Peyer's patch (tissue), 4 donors: ENCODE data around the gene SAMM50. TPM values are rescaled to one million over a fixed set of nuclear protein-coding genes. Genes with fewer than 3 reads are reported as not detected.

Source experiments
- DNase-seq, 3 donors: peaks; one replicate each; pipeline ENCODE4 v3.0.0-alpha.2; 2017 to 2019
- H3K27ac ChIP-seq, 4 donors: fragments of 200-600 bp; sonication (generic); one replicate each; pipeline ENCODE4 v1.5.1; 2016 to 2019
- H3K27me3 ChIP-seq, 2 donors: fragments of 200-600 bp; sonication (generic); one replicate each; pipeline ENCODE4 v1.5.1; 2019
- H3K36me3 ChIP-seq, 3 donors: fragments of 200-600 bp; sonication (generic); one replicate each; pipeline ENCODE4 v1.5.1; 2016 to 2019
- H3K4me1 ChIP-seq, 4 donors: fragments of 200-600 bp; sonication (generic); one replicate each; pipeline ENCODE4 v1.5.1; 2016 to 2019
- H3K4me3 ChIP-seq, 4 donors: fragments of 200-600 bp; sonication (generic); 1 replicate in 3 of 4; 2 replicates in 1 of 4; pipeline ENCODE4 v1.5.1; 2016 to 2019; ENCODE audit warnings: mild to moderate bottlenecking in 1 of 4
- H3K9me3 ChIP-seq, 4 donors: fragments of 200-600 bp; sonication (generic); one replicate each; pipeline ENCODE4 v1.5.1; 2016 to 2019; ENCODE audit warnings: mild to moderate bottlenecking in 1 of 4
- CTCF ChIP-seq, 6 experiments: fragments of 450-650 bp in 4 of 6; fragments of 200-600 bp in 2 of 6; sonication (generic) in 1 of 6; IDR thresholded peaks; one replicate each; pipeline ENCODE4 v1.5.1; 2017 to 2019; ENCODE audit warnings: antibody characterized with exemption in 6 of 6, mild to moderate bottlenecking in 3 of 6, moderate library complexity in 1 of 6
- POLR2A ChIP-seq, 2 donors: fragments of 450-650 bp; IDR thresholded peaks; one replicate each; pipeline ENCODE4 v1.5.1; 2017; ENCODE audit warnings: antibody characterized with exemption in 2 of 2, mild to moderate bottlenecking in 2 of 2, moderate library complexity in 2 of 2
- total RNA-seq, 4 donors: library from RNA; depleted of rRNA; stranded (reverse); fragments of >200 nt; gene quantifications; one replicate each; pipeline ENCODE4 v1.1.0, GENCODE V29; 2016

SAMM50 gene
- total RNA-seq, 4 donors from 2014 or later = 26.4 to 39.8 (median 34.1) TPM

- TF ChIP-seq POLR2A (IDR thresholded peaks at IDR 0.05) (no peak), CTCF (IDR thresholded peaks at IDR 0.05) (no peak)
- no peaks in the 10 kb centered on the region for H3K27me3 ChIP-seq
Observed at GRCh38 chr22:43928908-43929307, 26.3 kb upstream of the SAMM50 start.

GRCh38 chr22:43931771-43932170 lies 23.5 kb upstream of the SAMM50 start:
- Histone ChIP-seq H3K9me3 (no peaks in the 10 kb centered on the region), H3K36me3 (no peaks in the 10 kb centered on the region), H3K27me3 (no peaks in the 10 kb centered on the region), H3K4me1 (no peaks in the 10 kb centered on the region), H3K4me3 (no peak overlapping the region), H3K27ac (no peak overlapping the region)
- DNase-seq = no peak
- TF ChIP-seq CTCF (IDR thresholded peaks at IDR 0.05) = no peak
- no peak for TF ChIP-seq POLR2A (IDR thresholded peaks at IDR 0.05)

More at GRCh38 chr22:43928908-43929307, 26.3 kb upstream of the SAMM50 start:
- DNase-seq = no peak
- H3K36me3 ChIP-seq = no peaks in the 10 kb centered on the region
- peaks cover 0 to 6% (median 0%) of the 10 kb centered on the region in 4 donors for H3K9me3 ChIP-seq
- no peak overlapping the region for H3K4me3 ChIP-seq
- no peak overlapping the region for H3K27ac ChIP-seq
- H3K4me1 ChIP-seq = peaks cover 0 to 6% (median 2%) of the 10 kb centered on the region in 4 donors

- no peak overlapping the region for H3K4me3 ChIP-seq
- H3K9me3 ChIP-seq = no peaks in the 10 kb centered on the region
- no peaks in the 10 kb centered on the region for H3K4me1 ChIP-seq
- TF ChIP-seq POLR2A (IDR thresholded peaks at IDR 0.05) (no peak), CTCF (IDR thresholded peaks at IDR 0.05) (no peak)
- no peak overlapping the region for H3K27ac ChIP-seq
- no peaks in the 10 kb centered on the region for H3K27me3 ChIP-seq
- no peaks in the 10 kb centered on the region for H3K36me3 ChIP-seq
- DNase-seq = no peak
Observed at GRCh38 chr22:43941449-43941848, 13.8 kb upstream of the SAMM50 start.

GRCh38 chr22:43944670-43945430 lies 10.4 kb upstream of the SAMM50 start:
- Histone ChIP-seq H3K4me1 (no peaks in the 10 kb centered on the region), H3K36me3 (no peaks in the 10 kb centered on the region), H3K27me3 (no peaks in the 10 kb centered on the region), H3K9me3 (no peaks in the 10 kb centered on the region), H3K27ac (no peak overlapping the region), H3K4me3 (no peak overlapping the region)
- no peak for DNase-seq
- TF ChIP-seq POLR2A (IDR thresholded peaks at IDR 0.05) (no peak), CTCF (IDR thresholded peaks at IDR 0.05) (no peak)

- Histone ChIP-seq H3K4me1 (no peaks in the 10 kb centered on the region), H3K4me3 (no peak overlapping the region), H3K36me3 (no peaks in the 10 kb centered on the region), H3K27ac (no peak overlapping the region), H3K27me3 (no peaks in the 10 kb centered on the region), H3K9me3 (no peaks in the 10 kb centered on the region)
- TF ChIP-seq POLR2A (IDR thresholded peaks at IDR 0.05) (no peak), CTCF (IDR thresholded peaks at IDR 0.05) (peak in 4 of 6 experiments; percentile 56 to 62 (median 58))
- DNase-seq = peak; percentile 55 to 84 (median 78)
Observed at GRCh38 chr22:43945632-43946383, 9.4 kb upstream of the SAMM50 start.
